NOMO-1 treated with DMSO at 0.1 percent for 48 hours (cell line): ENCODE measurements around the gene ABTB2.

Source experiments
- DNase-seq: peaks from one replicate; lab custom pipeline; 2025; ENCODE audit not compliant: unreplicated experiment; lab: John Stamatoyannopoulos, UW

ABTB2 gene

DNA sequence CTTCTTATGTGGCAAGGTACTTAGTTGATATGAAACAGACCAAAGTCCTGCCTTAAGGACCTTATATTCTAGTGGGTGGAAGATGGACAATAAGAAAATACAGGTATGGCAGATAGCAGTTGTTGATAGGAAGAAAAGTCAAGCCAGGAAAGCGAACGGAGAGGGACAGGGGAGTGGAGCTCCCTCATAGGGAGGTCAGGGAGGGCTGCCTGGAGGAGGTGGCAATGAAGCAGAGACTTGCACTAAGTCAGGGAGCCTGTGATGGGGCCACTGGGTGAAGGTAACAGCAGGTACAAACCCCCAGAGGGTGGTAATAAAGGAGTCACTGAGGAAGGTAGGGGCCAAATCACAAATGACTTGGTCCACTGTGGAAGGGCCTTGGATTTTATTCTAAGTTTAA, 65.3 kb downstream of the ABTB2 start:
- DNase-seq: no peak

DNA sequence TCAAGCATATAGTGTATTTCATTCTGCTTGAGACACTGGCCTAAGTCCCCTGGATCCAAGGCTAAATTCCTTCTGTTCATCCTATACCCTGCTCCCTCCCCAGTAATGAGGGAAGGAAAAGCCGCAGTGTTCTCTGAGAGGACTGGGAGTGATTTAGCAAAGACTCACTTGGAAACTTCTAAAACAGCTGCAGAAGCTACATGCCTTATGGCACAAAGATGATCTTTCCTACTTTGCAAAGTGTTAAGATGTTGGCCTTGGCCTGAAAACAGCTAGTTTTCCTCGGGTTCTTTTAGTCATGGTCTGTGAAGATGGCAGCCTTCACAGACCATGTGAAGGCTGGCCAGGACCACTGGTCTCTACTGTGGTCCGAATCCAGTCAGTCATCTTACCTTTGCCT, 65.7 kb downstream of the ABTB2 start:
- no peak for DNase-seq

DNA sequence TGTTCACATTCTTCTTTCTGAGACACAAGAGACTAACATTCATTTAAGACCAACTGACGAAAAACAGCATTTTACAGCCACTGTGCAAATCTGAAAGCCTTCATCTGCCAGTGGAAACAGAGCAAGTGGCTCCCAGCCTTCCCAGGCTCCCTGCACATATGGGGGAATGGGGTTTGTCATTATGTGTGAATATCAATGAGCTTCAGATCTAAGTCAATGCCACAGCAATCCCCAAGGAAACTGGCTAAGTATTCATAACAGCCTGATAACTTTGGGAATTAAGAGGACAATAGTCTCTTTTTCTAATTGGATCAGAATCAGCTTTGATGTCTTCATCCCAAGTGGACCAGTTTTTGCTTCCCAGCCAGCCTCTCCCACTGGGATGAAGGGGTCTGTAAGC, 66.9 kb downstream of the ABTB2 start:
- no peak for DNase-seq

DNA sequence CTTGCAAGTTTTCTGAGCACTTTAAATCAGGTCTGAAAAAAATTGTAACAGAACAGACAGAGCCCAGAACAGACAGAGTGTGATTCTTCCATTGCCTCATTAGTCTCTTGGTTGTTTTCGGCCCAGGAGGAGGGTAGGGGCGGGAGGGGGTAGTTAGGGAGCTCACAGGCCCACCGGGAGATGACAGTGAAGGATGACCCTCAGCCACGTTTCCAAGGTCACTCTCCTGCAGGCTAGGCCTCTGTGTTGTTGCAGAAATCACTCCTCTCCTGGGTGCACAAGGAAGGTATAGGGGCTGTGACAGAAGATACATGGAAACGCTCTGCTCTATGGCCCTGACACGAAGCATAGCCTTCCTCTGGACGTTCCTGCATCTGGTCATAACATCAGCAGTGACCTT, 69.3 kb downstream of the ABTB2 start:
- DNase-seq: no peak

DNA sequence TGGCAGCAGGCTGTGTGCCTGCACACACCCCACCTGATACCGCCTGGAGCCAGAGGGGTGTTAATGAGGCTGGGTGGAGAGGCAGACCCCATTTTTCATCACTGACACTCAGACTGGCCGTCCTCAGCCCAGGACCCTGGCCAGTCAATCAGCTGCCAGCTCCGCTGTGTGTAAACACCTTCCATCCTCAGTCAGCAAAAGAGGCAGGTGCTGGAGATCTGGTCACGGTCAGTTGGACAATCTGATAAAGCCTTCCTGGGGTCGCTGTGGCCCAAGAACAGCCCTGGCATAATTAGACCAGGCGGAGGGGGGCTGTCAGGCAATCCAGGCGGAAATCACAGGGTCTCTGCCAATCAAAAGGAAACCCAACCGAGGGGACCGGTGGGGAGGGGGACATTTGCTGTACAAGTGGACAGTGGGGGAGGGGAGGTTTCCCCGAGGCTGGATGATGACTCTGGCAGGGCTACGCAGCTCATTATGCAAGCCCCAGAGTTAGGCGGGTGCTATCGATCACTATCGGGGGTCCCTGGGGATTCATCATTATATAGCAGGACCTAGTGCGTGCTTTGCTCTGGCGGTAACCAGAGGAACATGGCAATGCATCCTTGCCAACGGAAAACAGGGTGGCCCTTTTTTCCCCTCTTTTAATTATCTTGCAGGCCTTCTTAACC, 72.9 kb downstream of the ABTB2 start:
- no peak for DNase-seq

DNA sequence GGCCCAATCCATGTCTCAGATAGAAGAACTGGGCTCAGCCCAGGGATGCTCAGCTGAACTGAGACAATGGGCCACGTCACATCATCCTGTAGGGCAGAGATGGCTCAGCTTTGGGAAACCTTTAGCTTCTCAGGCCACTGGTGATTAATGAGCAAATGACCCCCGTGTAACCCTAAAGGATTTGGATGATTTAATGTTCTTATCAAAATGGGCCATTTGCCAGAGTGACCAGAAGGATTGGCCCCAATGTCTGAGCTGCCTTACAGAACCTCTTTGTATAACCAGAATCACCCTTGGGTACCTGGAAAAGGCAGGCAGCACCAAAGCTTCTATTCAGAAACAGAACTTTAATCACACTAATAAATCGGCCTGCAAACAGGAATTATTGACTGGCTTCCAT, 73.7 kb downstream of the ABTB2 start:
- DNase-seq: no peak

DNA sequence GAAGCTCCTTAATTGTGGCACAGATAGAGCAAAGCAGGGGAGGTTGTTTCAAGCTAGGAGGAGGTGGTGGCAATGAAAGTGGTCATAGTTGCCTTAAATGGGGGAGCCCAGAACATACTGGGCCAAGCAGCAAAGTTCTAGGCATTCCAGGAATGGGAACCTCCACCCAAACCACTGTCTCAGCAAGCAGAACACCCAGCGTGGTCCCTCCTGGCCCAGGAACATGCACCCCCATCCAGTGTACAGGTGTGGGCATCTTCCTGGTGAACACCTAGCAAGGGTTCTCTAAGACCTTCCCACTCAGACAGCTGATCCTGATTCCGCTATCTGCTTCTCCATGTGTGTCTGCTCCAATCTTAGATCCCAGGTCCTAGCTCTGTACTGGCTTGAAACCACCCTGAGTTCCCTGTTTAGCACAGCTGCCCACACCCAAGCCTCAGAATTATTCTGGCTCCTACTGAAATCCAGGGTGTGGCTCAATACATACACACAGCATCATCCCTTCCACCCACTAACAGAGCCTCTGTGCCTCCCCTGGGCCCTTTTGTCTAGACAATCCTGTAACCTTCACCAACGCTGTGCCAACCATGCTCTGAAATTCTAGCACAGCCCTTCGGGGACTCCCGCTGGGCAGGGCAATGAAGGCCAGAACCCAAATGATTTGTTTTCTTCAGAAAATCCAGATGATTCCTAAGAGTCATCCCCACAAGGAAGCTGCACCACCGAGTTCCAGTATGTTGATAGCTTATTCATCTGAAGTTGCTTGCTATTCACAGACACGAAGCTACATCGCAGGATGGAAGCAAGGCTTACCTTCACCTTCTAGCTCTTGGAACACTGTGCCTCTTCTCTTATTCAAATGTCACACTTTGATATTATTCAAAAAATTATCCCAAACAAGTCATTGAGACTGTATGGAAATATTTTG, 76.6 kb downstream of the ABTB2 start:
- no peak for DNase-seq

DNA sequence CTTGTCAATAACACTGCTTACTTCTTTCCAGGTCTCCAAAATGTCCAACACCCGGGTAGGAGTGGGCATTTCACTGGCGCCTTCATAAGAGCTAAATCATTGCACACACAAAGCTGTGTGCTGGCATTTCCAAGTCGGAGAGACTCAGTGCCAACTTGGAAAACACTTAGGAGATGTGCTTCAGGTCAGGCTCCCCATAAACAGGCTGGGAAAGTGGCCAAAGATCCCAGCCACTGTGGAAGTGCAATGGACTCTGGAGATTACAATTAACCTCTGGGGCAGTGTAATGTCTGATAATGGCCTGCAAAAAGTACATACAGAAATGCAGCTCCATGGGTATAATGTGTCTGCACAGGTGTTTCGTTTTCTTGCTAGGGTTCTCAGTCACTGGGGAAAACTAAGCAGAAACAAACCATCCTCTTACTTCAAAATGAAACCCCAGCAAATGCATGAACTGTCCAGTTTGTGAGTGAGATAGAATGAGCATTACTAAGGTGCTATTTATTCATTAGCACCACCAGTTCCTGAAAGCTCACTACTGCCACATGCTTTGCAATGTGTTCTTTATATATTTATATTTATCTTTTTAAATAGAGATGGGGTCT, 79.0 kb downstream of the ABTB2 start:
- no peak for DNase-seq

DNA sequence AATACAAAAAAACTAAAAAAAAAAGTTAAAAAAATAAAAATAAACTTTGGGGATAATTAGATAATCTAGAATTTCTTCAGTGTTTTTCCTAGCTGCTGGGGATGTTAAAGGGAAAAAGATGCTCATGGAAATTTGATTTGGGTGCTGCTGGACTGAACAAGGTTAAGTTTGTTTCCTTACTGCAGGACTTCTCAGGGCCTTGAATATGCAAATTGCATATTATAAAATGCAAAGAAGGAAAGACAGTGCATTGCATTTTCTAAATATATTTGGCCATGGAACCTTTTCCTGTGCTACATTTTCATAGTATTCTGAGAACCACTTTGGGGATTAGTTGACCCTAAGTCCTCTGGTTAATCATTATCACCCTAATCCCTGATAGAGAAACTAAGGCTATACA, 79.6 kb downstream of the ABTB2 start:
- no peak for DNase-seq

DNA sequence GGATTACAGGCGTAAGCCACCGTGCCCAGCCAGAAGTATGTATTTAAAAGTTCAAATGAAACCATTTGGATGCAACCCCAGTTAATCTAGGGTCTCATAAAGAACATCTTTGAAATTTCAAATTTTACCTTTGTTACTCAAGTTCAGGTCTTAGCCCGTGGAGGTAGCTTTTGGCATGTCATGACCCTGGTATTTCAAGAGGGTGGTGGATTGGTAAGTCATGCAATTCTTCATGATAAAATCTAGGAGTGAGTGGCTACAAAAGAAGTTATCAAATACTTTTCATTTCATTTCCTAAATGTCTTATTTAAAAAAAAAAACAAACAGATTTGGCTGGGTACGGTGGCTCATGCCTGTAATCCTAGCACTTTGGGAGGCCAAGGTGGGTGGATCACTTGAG, 80.6 kb downstream of the ABTB2 start:
- DNase-seq: no peak

DNA sequence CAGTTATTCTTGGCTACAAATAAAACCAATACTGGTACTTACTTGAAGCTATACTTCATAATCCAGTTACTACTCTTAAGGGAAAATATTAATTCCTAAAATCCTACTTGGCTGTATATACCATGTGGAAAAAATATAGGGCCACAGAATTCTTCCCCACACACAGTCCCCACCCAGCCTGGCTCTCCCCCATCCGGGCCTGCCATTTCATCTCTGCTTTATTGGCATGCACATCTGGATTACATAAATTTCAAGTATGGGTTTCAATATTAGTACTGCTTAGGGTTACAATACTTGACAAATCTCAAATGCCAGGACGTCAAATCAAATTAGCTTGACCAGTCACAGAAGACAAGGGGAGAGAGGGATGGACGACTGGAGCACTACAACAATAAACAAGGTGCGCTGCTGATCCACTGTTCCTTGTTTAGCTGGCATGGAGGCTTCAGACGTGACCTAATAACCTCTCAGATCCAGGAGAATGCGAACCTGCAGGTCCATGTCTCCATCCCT, 81.4 kb downstream of the ABTB2 start:
- DNase-seq: no peak

DNA sequence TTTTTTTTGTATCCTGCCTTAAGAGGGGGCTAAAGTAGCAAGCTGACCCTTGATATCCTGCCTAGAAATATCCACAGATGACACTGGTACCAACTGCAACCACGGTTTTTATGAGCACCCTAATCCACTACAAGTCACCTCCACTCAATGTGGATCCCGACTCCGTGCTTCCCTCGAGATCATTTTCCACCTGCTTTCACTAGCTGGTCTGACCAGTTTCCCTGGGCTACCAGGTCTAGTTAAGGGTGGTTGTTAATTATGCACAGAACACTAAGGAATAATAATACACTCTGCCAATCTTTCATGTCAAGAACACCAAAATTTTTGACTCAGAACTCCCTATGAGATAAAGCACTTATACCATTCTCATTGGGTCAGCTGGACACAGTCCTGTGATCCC, 82.3 kb downstream of the ABTB2 start:
- DNase-seq: no peak

DNA sequence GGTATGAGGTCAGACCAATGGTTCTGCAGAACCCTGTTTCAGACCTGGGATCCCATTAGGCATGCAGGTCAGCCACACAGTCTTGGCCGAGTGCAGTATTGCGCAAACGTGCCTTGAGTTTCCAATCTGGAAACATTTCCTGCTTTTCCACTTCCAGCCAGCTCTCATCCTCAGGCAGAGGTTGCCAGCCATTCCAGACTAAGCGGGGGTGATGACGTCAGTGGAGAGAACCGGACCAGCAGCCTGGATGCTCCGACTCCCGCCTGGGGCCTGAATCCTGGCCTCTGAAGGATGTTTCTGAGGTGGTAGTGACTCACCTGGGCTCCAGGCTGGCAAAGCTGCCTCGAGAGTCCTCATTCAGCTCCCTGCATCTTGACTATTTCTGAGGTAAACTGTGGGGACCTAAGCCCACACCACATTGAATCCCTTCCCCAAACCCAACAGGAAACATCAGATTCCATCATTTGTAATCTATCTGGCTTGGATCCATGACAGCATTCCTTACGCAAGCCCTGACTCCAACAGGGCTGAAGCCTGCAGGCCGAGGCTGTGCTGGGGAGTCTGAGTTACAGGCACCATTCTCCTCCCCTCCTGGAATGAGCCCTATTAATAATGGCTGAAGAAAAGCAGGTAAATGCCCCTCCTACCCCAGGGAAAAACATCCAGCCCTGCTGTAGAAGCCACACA, 83.0 kb downstream of the ABTB2 start:
- no peak for DNase-seq

DNA sequence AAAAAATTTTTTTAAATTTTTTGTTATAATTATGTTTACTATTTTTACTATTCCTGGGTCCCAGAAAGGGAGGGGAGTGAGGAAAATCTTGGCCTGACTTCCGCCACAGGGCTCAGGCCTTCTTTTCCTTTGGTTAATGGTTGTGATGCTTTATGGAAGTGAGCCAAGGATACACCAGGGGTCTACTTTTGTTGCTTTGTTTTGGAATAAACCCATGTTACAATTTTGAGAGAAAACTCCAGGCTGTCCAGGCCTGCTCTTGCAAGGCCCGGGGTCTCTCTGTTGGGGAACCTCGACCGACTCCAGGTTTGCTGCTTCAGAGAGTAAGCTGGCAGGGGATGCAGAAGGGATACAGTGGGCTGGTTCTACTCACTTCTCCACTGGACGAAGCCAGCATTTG, 84.7 kb downstream of the ABTB2 start:
- no peak for DNase-seq

DNA sequence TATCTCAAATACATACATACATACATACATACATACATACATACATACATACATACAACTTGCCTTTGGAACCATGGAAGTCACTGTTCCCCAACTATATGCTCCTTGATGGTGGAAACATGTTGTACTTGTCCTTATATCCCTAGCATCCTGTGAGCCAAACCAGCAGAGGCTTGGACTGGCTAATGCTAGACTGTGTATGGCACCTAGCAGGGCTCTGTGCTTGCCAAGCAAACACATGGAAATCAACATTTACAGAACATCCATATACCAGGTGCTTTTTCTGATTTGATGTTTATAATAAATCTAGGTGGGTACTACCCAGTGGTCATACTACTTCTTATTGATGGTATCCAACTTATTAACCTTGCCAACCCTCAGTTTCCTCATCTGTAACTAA, 86.1 kb downstream of the ABTB2 start:
- no peak for DNase-seq

DNA sequence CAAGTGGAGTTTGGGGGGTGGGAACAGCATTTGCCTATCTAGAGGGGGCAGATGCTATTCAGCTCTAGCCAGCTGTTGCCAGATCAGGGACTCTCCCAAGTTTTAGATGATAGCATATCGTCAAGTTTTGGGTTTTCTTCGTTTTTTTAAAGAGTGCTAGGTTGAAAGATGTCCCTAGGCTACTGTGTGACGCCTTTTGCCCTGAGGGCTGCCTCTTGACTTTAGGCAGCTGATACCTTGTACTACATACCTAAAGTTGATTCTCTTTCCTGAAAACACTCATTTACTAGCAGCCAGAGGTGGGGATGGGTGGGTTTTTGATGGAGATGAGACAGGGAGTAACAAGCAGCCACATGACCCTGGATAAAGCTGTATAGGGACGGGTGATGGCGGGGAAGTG, 87.1 kb downstream of the ABTB2 start:
- no peak for DNase-seq

DNA sequence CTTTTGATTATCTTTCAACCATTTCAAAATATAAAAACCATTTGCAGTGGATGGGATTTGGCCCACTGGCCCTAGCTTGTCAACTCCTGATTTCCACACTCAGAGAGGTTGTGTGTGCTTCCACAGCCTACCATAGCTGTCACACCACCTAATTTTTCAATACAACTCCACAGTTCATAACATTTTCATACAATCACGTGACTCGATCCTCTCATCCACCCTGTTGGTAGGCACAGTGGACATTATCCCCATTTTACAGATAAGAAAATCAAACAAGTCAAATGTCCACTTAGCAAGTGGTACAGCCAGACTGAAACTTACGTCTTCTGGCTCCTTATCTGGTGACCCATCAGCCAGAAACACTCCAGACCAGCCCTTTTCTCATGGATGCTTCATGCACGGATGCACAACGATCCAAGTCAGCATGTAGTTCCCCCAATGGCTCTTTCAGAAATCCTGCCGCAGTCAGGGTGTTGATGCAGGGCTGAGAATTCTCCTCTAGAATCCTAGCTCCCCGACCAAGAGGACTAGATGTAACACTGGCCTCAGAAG, 88.0 kb downstream of the ABTB2 start:
- no peak for DNase-seq

DNA sequence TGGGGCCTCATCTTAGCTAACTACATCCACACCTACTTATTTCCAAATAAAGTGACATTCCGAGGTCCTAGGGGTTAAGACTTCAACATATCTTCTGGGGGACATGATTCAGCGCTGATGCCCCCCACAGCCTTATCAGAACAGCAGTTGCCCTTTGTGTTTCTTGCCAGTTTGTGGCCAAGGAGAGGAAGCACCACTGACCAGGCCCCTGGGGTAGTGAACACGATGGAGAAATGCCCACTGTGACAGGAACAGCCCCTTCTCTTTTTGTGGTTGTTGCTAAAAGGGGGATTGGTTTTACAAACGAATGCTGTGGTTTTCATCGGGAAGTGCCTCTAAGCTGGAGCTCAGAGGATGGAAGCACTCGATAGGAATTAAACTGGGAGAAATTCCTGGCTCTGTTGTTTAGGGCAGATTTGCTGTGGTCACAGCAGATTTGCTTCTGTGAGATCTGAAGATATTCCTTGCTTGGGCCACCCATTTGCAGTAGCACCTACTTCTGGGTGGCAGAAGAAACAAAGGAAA, 88.8 kb downstream of the ABTB2 start:
- DNase-seq: peak; percentile 26

DNA sequence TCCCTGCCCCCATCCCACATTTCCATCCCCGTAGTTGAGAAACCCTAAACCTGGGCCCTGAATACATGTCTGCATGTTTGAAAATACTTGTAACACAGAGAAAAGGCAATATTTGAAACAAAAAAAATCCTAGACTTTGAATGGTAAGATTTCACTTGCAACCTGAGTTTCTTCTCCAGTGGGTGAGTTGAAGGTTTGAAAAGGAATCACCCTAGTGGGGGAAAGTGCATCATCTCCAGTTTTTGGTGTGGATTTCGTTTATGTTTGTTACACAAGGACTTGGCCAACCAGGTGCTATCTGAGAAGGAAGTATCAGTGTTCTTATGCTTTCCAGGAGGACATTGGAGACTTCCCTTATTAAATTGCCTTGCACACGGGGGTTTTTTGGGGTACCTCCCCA, 90.4 kb downstream of the ABTB2 start:
- no peak for DNase-seq

DNA sequence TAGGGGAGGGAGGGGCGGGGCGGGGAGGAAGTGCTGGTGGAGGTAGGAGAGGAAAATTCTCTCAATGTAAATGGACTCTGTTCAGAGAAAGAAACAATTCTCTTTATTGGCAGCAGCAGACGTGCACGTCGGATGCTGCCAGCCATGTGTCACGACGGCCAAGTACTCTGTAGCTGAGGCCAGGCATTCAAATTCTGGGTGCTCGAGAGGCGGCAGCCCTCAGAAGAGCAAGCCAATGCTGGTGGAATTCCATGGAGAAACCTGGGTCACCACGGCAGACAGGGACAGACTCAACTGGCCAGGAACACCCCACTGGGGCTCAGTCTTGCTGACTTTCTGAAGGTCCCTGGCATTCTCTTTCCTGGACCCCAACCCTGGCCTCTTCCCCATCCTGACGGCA, 90.8 kb downstream of the ABTB2 start:
- DNase-seq: no peak
